Effector memory CD4-positive, alpha-beta T cell (primary cell): ENCODE results near the gene B9D1.

Experiments
- DNase-seq, 3 donors: peaks; one replicate each; pipeline ENCODE4 v3.0.0-alpha.2; 2020
- H3K27ac ChIP-seq: 2 replicates; pipeline ENCODE4 v1.7.0; 2013; ENCODE audit warnings: mild to moderate bottlenecking, low read length, moderate library complexity; ENCODE audit not compliant: insufficient read depth, poor library complexity, severe bottlenecking
- H3K27me3 ChIP-seq: replicated peaks from 2 replicates; pipeline ENCODE4 v1.7.0; 2013; ENCODE audit warnings: mild to moderate bottlenecking, low read length; ENCODE audit not compliant: insufficient read depth, control insufficient read depth, poor library complexity, severe bottlenecking
- H3K36me3 ChIP-seq: 2 replicates; pipeline ENCODE4 v1.7.0; 2013; ENCODE audit warnings: mild to moderate bottlenecking, low read length, moderate library complexity; ENCODE audit not compliant: control insufficient read depth, insufficient read depth
- H3K4me1 ChIP-seq: 2 replicates; pipeline ENCODE4 v1.7.0; 2013; ENCODE audit warnings: low read length, mild to moderate bottlenecking; ENCODE audit not compliant: control insufficient read depth, insufficient read depth, poor library complexity, severe bottlenecking
- H3K4me3 ChIP-seq: 2 replicates; pipeline ENCODE4 v1.7.0; 2013; ENCODE audit warnings: low read length, low read depth, mild to moderate bottlenecking; ENCODE audit not compliant: insufficient read depth, poor library complexity, severe bottlenecking
- H3K9me3 ChIP-seq: 2 replicates; pipeline ENCODE4 v1.7.0; 2013; ENCODE audit warnings: mild to moderate bottlenecking, low read length, moderate library complexity; ENCODE audit not compliant: control insufficient read depth

B9D1 gene

GRCh38 chr17:19368229-19368628, 5.7 kb upstream of the B9D1 start:
- peaks cover 34% of the 10 kb centered on the region for H3K4me1 ChIP-seq
- H3K27ac ChIP-seq = no peak overlapping the region
- no peak overlapping the region for H3K4me3 ChIP-seq
- H3K27me3 ChIP-seq = no peaks in the 10 kb centered on the region
- no peak for DNase-seq
- no peaks in the 10 kb centered on the region for H3K9me3 ChIP-seq
- H3K36me3 ChIP-seq = no peaks in the 10 kb centered on the region

GRCh38 chr17:19366637-19366972, 4.1 kb upstream of the B9D1 start:
- no peak for DNase-seq
- Histone ChIP-seq H3K27me3 (no peaks in the 10 kb centered on the region), H3K9me3 (no peaks in the 10 kb centered on the region), H3K4me3 (no peak overlapping the region), H3K27ac (no peak overlapping the region), H3K36me3 (no peaks in the 10 kb centered on the region), H3K4me1 (peaks cover 30% of the 10 kb centered on the region)

- no peak for DNase-seq
- Histone ChIP-seq H3K4me1 (peaks cover 25% of the 10 kb centered on the region), H3K4me3 (no peak overlapping the region), H3K27me3 (no peaks in the 10 kb centered on the region), H3K36me3 (no peaks in the 10 kb centered on the region), H3K9me3 (no peaks in the 10 kb centered on the region), H3K27ac (no peak overlapping the region)
Measured at GRCh38 chr17:19365833-19366636, 3.5 kb upstream of the B9D1 start.

- no peaks in the 10 kb centered on the region for H3K27me3 ChIP-seq
- no peaks in the 10 kb centered on the region for H3K9me3 ChIP-seq
- no peak for DNase-seq
- no peaks in the 10 kb centered on the region for H3K36me3 ChIP-seq
- peaks cover 19% of the 10 kb centered on the region for H3K4me1 ChIP-seq
- H3K4me3 ChIP-seq = no peak overlapping the region
- no peak overlapping the region for H3K27ac ChIP-seq
Measured at GRCh38 chr17:19365499-19365817, 2.9 kb upstream of the B9D1 start.

- Histone ChIP-seq H3K27ac (no peak overlapping the region), H3K4me1 (peaks cover 14% of the 10 kb centered on the region), H3K27me3 (no peaks in the 10 kb centered on the region), H3K9me3 (no peaks in the 10 kb centered on the region), H3K4me3 (no peak overlapping the region), H3K36me3 (no peaks in the 10 kb centered on the region)
- DNase-seq = no peak
Measured at GRCh38 chr17:19364699-19365498, 2.4 kb upstream of the B9D1 start.

- Histone ChIP-seq H3K4me3 (no peak overlapping the region), H3K9me3 (no peaks in the 10 kb centered on the region), H3K27ac (no peak overlapping the region), H3K36me3 (no peaks in the 10 kb centered on the region), H3K27me3 (no peaks in the 10 kb centered on the region), H3K4me1 (peaks cover 7% of the 10 kb centered on the region)
- DNase-seq = no peak
Measured at GRCh38 chr17:19363460-19364035, 1.0 kb upstream of the B9D1 start.

GRCh38 chr17:19363114-19363438, 553 bp upstream of the B9D1 start:
- no peaks in the 10 kb centered on the region for H3K36me3 ChIP-seq
- DNase-seq = no peak
- peak overlapping the region; percentile 88 for H3K4me3 ChIP-seq
- no peaks in the 10 kb centered on the region for H3K9me3 ChIP-seq
- no peaks in the 10 kb centered on the region for H3K27me3 ChIP-seq
- peaks cover 7% of the 10 kb centered on the region for H3K4me1 ChIP-seq
- H3K27ac ChIP-seq = no peak overlapping the region

- DNase-seq = no peak
- H3K27ac ChIP-seq = peak overlapping the region; percentile 74
- peaks cover 7% of the 10 kb centered on the region for H3K4me1 ChIP-seq
- no peaks in the 10 kb centered on the region for H3K9me3 ChIP-seq
- H3K27me3 ChIP-seq = no peaks in the 10 kb centered on the region
- no peaks in the 10 kb centered on the region for H3K36me3 ChIP-seq
- peak overlapping the region; percentile 88 for H3K4me3 ChIP-seq
Measured at GRCh38 chr17:19361944-19362276, 613 bp downstream of the B9D1 start.

GRCh38 chr17:19361326-19361725, 1.2 kb downstream of the B9D1 start:
- no peak overlapping the region for H3K27ac ChIP-seq
- no peak for DNase-seq
- peaks cover 7% of the 10 kb centered on the region for H3K4me1 ChIP-seq
- no peaks in the 10 kb centered on the region for H3K27me3 ChIP-seq
- H3K4me3 ChIP-seq = no peak overlapping the region
- H3K9me3 ChIP-seq = no peaks in the 10 kb centered on the region
- H3K36me3 ChIP-seq = no peaks in the 10 kb centered on the region

GRCh38 chr17:19360772-19361171, 1.8 kb downstream of the B9D1 start:
- H3K4me3 ChIP-seq = no peak overlapping the region
- peaks cover 7% of the 10 kb centered on the region for H3K4me1 ChIP-seq
- no peak overlapping the region for H3K27ac ChIP-seq
- no peaks in the 10 kb centered on the region for H3K27me3 ChIP-seq
- DNase-seq = no peak
- no peaks in the 10 kb centered on the region for H3K9me3 ChIP-seq
- no peaks in the 10 kb centered on the region for H3K36me3 ChIP-seq
